Dendritic cell treated with granulocyte-macrophage colony-stimulating factor and Interleukin-4, amounts not matched to agents 40 ng/mL and 50 ng/mL, for 4 days (primary cell): ENCODE data around the gene NENF.
"Not testable (repeated sequence)": the region's sequence is repeated elsewhere in the genome, so short reads cannot be mapped to it uniquely, and the experiment has no call there.

ENCODE experiments used
- H3K27ac Mint-ChIP-seq: one replicate; pipeline ENCODE4 v1.8.0; 2022; ENCODE audit warnings: mild to moderate bottlenecking, mixed read lengths
- H3K27me3 Mint-ChIP-seq: one replicate; pipeline ENCODE4 v1.8.0; 2022; ENCODE audit warnings: mild to moderate bottlenecking, mixed read lengths
- H3K36me3 Mint-ChIP-seq: one replicate; pipeline ENCODE4 v1.8.0; 2022; ENCODE audit warnings: low read depth, mixed read lengths
- H3K4me1 Mint-ChIP-seq: one replicate; pipeline ENCODE4 v1.8.0; 2022; ENCODE audit warnings: low read depth, mixed read lengths
- H3K4me3 Mint-ChIP-seq: one replicate; pipeline ENCODE4 v1.8.0; 2022; ENCODE audit warnings: mild to moderate bottlenecking, moderate library complexity, mixed read lengths
- H3K9me3 Mint-ChIP-seq: one replicate; pipeline ENCODE4 v1.8.0; 2022; ENCODE audit warnings: mixed read lengths
- intact Hi-C: fragments of 100-400 bp; cut with micrococcal nuclease; formaldehyde crosslinking; loops from one replicate; pipeline ENCODE4 v1.15.0; 2022

The NENF gene

DNA sequence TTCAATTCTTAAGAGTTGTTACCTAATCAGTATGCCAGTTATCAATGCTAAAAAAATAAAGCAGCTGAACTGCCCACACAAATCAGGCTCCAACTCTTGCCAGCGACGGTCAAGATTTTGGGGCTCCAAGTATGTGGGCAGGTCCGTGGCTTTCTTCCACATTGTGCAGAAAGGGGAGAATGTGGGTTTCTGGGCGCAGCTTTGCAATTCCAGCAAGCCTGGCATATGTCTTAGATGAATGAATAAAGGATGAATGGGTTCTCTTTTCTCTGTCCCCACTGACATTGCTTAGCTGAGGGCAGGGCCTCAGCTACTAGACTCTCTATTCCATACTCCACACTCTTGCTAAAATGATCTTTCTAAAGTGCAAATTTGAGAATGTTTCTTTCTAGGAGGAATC, 42.4 kb downstream of the NENF start:
- H3K27ac Mint-ChIP-seq: no peak overlapping the region
- no peaks in the 10 kb centered on the region for H3K36me3 Mint-ChIP-seq
- H3K27me3 Mint-ChIP-seq: peaks cover 20% of the 10 kb centered on the region
- H3K4me3 Mint-ChIP-seq: no peak overlapping the region
- H3K4me1 Mint-ChIP-seq: peaks cover 31% of the 10 kb centered on the region
- no peaks in the 10 kb centered on the region for H3K9me3 Mint-ChIP-seq
- intact Hi-C loops: loop anchor here (5.0 kb wide), 1 partner anchor 307 kb away; no protein-coding TSS in a partner anchor

DNA sequence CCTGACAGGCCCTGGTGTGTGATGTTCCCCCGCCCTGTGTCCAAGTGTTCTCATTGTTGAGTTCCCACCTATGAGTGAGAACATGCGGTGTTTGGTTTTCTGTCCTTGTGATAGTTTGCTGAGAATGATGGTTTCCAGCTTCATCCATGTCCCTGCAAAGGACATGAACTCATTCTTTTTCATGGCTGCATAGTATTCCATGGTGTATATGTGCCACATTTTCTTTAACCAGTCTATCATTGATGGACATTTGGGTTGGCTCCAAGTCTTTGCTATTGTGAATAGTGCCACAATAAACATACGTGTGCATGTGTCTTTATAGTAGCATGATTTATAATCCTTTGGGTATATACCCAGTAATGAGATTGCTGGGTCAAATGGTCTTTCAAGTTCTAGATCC, 43.1 kb downstream of the NENF start:
- H3K36me3 Mint-ChIP-seq, H3K4me3 Mint-ChIP-seq, H3K9me3 Mint-ChIP-seq, H3K27ac Mint-ChIP-seq: not testable (repeated sequence)
- H3K27me3 Mint-ChIP-seq: peaks cover 21% of the 10 kb centered on the region
- intact Hi-C loops: loop anchor here (5.0 kb wide), 1 partner anchor 306 kb away; no protein-coding TSS in a partner anchor
- peaks cover 37% of the 10 kb centered on the region for H3K4me1 Mint-ChIP-seq

DNA sequence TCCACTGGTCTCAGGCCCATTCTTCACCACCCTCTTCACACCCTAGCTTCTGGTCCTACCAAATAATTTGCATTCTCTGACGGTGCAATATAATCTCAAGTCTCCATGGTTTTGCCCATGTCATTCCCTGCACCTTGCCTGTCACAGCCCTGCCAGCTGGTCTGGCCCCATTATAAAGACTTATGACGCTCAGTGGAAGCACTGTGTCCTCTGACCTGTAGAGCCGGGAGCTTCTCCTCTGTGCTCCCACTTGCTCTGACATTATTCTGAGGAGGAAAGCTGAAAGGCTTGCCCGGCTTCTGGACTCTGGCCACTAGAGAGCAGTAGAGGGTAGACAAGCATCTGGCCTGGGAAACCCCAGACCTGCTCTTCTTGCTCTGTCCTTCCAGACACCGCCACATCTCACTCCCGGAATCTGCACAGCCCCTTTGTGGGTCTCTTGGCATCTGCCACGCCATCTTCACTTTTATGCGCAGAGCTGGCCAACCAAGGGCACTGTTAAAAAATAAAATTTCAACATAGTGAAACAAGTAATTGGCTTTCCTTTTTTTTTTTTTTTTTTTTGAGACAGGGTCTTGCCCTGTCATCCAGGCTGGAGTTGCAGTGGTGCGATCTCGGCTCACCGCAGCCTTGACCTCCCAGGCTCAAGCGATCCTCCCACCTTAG, 44.4 kb downstream of the NENF start:
- peak overlapping the region; percentile 27 for H3K4me3 Mint-ChIP-seq
- H3K9me3 Mint-ChIP-seq: no peaks in the 10 kb centered on the region
- no peaks in the 10 kb centered on the region for H3K36me3 Mint-ChIP-seq
- H3K27me3 Mint-ChIP-seq: peaks cover 25% of the 10 kb centered on the region
- intact Hi-C loops: loop anchor here (5.0 kb wide), 1 partner anchor 305 kb away; no protein-coding TSS in a partner anchor
- peaks cover 47% of the 10 kb centered on the region for H3K4me1 Mint-ChIP-seq
- H3K27ac Mint-ChIP-seq: peak overlapping the region; percentile 53

DNA sequence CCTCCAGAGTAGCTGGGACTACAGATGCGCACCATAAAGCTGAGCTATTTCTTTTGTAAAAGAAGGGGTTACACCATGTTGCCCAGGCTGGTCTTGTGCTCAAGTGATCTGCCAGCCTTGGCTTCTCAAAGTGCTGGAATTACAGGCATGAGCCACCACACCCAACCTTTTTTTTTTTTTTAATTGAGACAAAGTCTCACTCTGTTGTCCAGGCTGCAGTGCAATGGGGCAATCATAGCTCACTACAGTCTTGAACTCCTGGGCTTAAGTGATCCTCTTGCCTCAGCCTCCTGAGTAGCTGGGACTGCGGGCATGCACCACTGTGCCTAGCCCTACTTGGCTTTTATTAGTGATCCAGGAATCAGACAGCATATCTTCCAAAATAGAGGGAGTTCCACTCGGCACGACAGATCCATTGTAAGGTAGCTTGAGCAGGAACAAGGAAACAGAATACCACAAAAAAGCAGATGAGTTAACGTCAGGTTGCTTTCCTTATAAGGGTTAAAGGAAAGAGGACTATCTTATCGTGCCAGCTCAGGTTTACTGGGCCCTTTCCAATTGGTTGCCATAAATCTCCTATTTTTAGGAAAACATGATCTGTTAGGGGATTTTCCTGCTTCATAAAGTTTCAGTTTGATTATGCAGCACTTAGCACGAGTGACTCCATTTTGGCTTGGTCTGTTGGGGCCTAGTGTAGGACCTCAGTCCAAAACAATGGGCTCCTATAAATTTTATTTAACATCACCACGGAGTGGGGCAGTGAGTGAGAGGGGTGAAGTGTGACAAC, 45.2 kb downstream of the NENF start:
- Mint-ChIP-seq H3K27ac (peak overlapping the region; percentile 53), H3K9me3 (no peaks in the 10 kb centered on the region), H3K27me3 (peaks cover 23% of the 10 kb centered on the region), H3K4me3 (no peak overlapping the region), H3K36me3 (no peaks in the 10 kb centered on the region), H3K4me1 (peaks cover 54% of the 10 kb centered on the region)
- intact Hi-C loops: loop anchor here (5.0 kb wide), 1 partner anchor 304 kb away; no protein-coding TSS in a partner anchor

DNA sequence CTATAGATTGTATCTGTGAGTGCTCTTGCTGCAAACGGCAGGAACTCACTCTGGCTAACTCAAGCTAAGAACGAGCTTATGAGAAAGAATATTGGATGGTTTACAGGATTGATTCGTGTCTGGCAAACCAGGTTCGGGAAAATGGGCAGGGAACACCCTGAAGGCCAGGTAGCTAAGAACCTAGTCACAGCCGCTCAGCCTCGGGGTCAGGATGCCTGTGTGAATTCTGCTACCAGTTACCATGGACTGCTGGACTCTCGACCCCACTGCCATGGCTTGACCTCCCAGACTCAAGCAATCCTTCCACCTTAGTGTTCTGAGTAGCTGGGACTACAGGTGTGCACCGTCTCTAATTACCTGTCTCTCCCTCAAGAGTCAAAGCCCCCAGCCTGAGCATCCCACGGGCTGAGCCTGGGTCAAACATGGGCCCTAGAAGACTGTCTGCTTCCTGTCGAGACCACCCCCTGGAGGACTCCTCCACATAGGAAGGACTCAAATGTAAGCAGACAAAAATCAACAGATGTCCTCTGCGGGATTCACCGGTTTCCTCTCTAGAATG, 45.8 kb downstream of the NENF start:
- peaks cover 61% of the 10 kb centered on the region for H3K4me1 Mint-ChIP-seq
- no peaks in the 10 kb centered on the region for H3K36me3 Mint-ChIP-seq
- H3K9me3 Mint-ChIP-seq: no peaks in the 10 kb centered on the region
- no peak overlapping the region for H3K27ac Mint-ChIP-seq
- H3K27me3 Mint-ChIP-seq: peaks cover 22% of the 10 kb centered on the region
- H3K4me3 Mint-ChIP-seq: no peak overlapping the region
- intact Hi-C loops: loop anchor here (5.0 kb wide), 1 partner anchor 304 kb away; no protein-coding TSS in a partner anchor

DNA sequence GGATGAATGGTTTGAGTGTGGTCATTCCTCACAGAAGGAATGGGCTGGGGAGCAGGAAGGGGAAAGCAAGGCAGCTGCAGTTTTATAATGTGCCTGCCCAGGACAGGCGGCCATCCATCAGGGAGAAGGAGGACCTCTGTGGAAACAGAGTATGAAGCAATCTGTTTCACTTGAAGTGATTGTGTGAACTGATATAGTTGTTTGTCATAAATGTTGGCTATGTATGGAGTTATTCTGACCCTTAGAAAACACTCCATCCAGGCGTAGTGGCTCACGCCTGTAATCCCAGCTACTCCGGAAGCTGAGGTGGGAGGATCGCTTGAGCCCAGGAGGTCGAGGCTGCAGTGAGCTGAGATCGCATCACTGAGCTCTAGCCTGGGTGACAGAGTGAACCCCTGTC, 46.5 kb downstream of the NENF start:
- peaks cover 66% of the 10 kb centered on the region for H3K4me1 Mint-ChIP-seq
- H3K4me3 Mint-ChIP-seq: no peak overlapping the region
- H3K9me3 Mint-ChIP-seq: no peaks in the 10 kb centered on the region
- no peak overlapping the region for H3K27ac Mint-ChIP-seq
- intact Hi-C loops: loop anchor here (5.0 kb wide), 1 partner anchor 303 kb away; no protein-coding TSS in a partner anchor
- no peaks in the 10 kb centered on the region for H3K36me3 Mint-ChIP-seq
- H3K27me3 Mint-ChIP-seq: peaks cover 19% of the 10 kb centered on the region

DNA sequence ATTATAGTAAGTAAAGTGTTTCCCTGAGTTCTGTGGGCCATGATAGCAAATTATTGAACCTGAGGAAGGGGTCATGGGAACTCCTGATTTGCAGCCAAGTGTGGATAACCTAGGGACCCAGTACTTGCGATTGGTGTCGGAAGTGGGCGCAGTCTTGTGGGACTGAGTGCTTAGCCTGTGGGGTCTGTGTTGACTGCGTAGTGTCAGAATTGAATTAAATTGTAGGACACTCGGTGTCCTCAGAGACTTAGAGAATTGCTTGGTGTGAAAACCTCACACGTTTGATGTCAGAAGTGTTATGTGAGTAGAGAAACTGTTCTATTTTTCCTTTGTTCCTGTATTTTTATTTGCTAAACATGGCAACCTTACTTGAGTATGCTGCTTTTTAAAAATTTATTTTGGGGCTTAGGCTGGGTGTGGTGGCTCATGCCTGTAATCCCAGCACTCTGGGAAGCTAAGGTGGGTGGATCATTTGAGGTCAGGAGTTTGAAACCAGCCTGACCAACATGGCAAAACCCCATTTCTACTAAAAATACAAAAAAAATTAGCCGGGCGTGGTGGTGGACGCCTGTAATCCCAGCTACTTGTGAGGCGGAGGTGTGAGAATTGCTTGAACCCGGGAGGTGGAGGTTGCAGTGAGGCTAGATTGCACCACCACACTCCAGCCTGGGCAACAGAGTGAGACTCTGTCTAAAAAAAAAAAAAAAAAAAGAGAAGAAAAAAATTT, 48.2 kb downstream of the NENF start:
- H3K4me3 Mint-ChIP-seq, intact Hi-C loops, H3K27ac Mint-ChIP-seq, H3K36me3 Mint-ChIP-seq, H3K9me3 Mint-ChIP-seq: not testable (repeated sequence)
- peaks cover 82% of the 10 kb centered on the region for H3K4me1 Mint-ChIP-seq
- peaks cover 19% of the 10 kb centered on the region for H3K27me3 Mint-ChIP-seq

DNA sequence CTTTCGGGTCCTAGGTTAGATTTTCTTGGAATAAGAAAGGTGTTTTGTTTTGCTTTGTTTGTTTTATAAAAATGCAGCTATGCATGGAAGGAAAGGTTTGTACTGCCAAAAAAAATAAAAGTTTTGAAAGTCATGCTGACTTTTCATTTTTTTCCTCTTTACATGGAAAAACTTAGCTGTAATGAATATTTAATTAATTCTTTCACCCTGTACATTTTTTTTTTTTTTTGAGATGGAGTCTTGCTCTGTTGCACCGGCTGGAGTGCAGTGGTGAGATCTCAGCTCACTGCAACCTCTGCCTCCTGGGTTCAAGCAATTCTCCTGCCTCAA, 48.7 kb downstream of the NENF start:
- Mint-ChIP-seq H3K27ac (no peak overlapping the region), H3K36me3 (no peaks in the 10 kb centered on the region), H3K4me1 (peaks cover 87% of the 10 kb centered on the region), H3K4me3 (no peak overlapping the region), H3K27me3 (peaks cover 17% of the 10 kb centered on the region), H3K9me3 (no peaks in the 10 kb centered on the region)
- intact Hi-C loops: no loop called here

DNA sequence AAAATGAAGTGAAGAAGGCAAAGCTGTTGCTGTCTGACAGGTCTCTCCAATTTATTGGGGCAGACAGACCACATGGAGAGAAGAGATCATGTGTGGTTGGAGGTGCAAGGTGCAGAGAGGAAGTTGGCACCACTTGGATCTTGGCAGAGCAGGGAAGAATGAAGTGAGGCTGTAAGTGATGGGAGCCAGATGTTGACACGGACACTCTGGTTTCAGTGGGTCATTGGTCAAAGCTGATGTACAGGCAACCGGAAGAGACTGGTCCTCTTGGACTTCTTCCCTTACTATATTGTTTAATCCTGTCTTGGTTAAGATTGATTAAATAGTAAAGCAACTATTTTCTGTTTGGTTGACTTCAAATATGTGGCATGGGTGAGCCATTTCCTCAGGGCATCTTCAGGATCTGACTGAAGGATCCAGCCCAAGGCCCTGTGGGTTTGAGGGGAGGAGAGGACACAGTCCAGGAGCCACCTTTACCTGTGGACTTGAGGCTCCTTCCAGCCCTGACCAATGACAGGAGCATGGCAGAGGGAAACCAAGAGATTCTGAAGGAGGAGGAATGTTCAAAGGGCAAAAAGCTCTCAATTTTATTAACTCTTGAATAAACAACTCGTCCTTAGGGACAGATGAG, 49.4 kb downstream of the NENF start:
- Mint-ChIP-seq H3K36me3 (no peaks in the 10 kb centered on the region), H3K4me1 (peaks cover 88% of the 10 kb centered on the region), H3K9me3 (no peaks in the 10 kb centered on the region), H3K27ac (no peak overlapping the region), H3K4me3 (no peak overlapping the region), H3K27me3 (peaks cover 14% of the 10 kb centered on the region)
- intact Hi-C loops: no loop called here

DNA sequence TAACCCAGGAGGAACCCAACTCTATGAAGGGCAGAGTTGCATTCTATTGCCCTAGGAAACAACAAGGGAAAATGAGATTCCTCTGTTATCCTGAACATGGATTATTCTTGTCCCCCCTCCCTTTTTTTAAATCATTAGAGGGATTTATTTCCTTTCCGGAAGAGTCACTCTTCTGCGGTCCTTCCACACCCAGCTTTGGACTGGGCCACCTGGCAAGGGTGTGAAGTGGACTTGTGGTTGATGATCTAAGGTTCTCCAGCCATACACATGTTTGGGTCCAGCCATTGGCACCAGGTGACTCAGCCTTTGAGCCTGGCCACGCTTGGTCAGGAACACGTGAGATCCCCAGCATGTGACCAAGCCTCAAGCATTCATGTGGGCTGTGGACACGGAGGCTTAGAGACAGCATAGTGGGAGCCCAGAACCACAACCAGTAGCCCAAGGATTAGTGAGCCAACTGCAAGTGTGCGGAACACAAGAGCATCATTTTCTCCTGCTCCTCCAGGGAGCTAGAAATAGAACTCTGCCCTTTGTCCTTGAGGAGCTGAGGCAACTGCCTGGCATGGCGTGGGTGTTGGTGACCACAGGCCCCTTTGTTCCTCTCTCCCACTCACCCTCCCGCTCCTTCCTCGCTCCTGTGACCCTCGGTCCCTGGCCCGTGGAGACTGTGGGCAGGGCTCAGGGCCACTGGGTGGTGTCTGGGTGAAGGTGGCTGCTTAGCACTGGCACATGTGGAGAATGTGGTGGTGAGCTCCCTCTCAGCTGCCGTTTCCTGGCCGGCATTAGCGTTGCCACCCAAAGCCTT, 50.1 kb downstream of the NENF start:
- no peaks in the 10 kb centered on the region for H3K36me3 Mint-ChIP-seq
- H3K27ac Mint-ChIP-seq: peak overlapping the region; percentile 44
- H3K27me3 Mint-ChIP-seq: peaks cover 13% of the 10 kb centered on the region
- H3K9me3 Mint-ChIP-seq: no peaks in the 10 kb centered on the region
- intact Hi-C loops: no loop called here
- no peak overlapping the region for H3K4me3 Mint-ChIP-seq
- peaks cover 88% of the 10 kb centered on the region for H3K4me1 Mint-ChIP-seq

DNA sequence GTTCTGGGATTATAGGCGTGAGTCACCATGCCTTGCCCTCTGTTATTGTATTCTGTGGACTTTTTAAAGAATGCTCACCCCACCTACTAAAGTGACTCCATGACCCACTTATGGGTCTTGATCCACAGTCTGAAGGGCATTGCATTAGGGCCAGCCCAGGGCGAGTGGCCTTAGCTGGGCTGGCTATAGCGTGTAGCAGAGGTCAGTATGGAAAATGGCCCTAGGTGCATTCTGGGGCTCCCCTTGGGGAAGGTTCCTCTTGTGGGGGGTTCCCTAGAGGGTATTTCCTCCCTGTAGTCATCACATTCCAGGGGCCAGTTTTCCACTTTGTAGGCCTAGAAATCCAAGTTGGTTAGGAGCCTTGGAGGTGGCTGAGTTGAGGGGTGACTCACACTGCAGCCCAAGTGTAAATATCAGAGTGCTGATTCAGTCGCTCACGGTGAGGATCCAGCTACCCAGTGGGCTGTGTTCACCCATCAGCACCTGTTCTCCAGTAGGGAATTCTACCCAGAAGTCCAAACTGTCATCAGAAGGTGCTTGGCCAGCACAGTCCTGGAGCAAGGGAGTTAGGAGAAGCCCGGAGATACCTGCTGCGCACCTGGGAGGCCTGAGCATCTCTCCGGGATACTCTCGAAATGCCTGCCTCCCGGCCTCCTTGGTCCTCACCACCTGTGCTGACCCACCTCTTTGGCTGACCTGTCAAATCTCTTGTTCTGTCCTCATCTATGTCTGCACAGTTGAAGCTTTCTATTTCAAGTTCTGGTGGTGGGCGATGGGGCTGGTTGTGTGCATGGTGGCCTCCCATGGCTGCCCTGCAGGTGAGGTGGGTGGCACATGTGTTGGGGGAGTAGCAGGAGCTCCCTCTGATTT, 52.2 kb downstream of the NENF start:
- peak overlapping the region; percentile 83 for H3K27ac Mint-ChIP-seq

DNA sequence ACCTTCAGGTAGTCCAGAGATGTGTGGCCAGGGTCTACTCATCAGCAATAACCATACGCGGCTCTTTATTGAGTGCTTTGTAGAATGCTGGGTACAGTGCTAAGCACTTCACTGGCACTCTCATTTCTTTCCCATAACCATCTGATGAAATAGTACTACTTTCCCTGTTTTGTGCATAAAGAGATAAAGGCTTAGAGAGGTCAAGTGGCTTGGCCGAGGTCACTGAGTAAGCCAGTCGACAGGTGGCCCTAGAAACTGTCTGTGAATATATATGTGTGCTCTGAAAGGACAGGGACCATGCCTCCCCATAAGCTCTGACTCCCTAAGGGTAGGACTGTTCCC, 52.8 kb downstream of the NENF start:
- no peaks in the 10 kb centered on the region for H3K9me3 Mint-ChIP-seq
- H3K27ac Mint-ChIP-seq: peak overlapping the region; percentile 83
- intact Hi-C loops: no loop called here
- peaks cover 92% of the 10 kb centered on the region for H3K4me1 Mint-ChIP-seq
- peaks cover 4% of the 10 kb centered on the region for H3K27me3 Mint-ChIP-seq
- H3K36me3 Mint-ChIP-seq: no peaks in the 10 kb centered on the region
- H3K4me3 Mint-ChIP-seq: no peak overlapping the region

More for the DNA sequence above, 52.2 kb downstream of the NENF start:
- Mint-ChIP-seq H3K4me3 (no peak overlapping the region), H3K4me1 (peaks cover 90% of the 10 kb centered on the region), H3K36me3 (no peaks in the 10 kb centered on the region), H3K27me3 (peaks cover 5% of the 10 kb centered on the region), H3K9me3 (no peaks in the 10 kb centered on the region)
- intact Hi-C loops: no loop called here
